Activated T-helper 1 cell treated with anti-CD3 and anti-CD28 coated beads, Interleukin-12 subunit alpha, Interleukin-12 subunit beta, Interleukin-2, Interleukin-4 antibody, amounts not matched to agents 30 ng/mL and 10 ng/mL and 1 ng/mL, durations not matched to agents 14 hours and 24 hours and 36 hours (primary cell): ENCODE results near the gene DHX34. TPM values are rescaled to one million over a fixed set of nuclear protein-coding genes. Genes with fewer than 3 reads are reported as not detected.

Experiments used
- DNase-seq: peaks from one replicate; pipeline ENCODE4 v3.0.0; 2021; ENCODE audit warnings: low spot score
- H3K27ac Mint-ChIP-seq: one replicate; pipeline ENCODE4 v1.8.0; 2021; ENCODE audit warnings: mild to moderate bottlenecking, mixed read lengths
- H3K27me3 Mint-ChIP-seq: one replicate; pipeline ENCODE4 v1.8.0; 2022; ENCODE audit warnings: mild to moderate bottlenecking, moderate library complexity, mixed read lengths; ENCODE audit not compliant: insufficient read depth
- H3K36me3 Mint-ChIP-seq: one replicate; pipeline ENCODE4 v1.8.0; 2021; ENCODE audit warnings: low read depth, mixed read lengths
- H3K4me1 Mint-ChIP-seq: one replicate; pipeline ENCODE4 v1.8.0; 2021; ENCODE audit warnings: low read depth, mixed read lengths
- H3K4me3 Mint-ChIP-seq: one replicate; pipeline ENCODE4 v1.8.0; 2021; ENCODE audit warnings: mild to moderate bottlenecking, moderate library complexity, mixed read lengths
- H3K9me3 Mint-ChIP-seq: one replicate; pipeline ENCODE4 v1.8.0; 2021; ENCODE audit warnings: mixed read lengths
- intact Hi-C: fragments of 100-400 bp; cut with micrococcal nuclease; formaldehyde crosslinking; loops from one replicate; pipeline ENCODE4 v1.15.1; 2024
- total RNA-seq: library from RNA; stranded (reverse); gene quantifications from 2 replicates; pipeline ENCODE4 v1.2.3, GENCODE V29; 2022

The DHX34 gene
- total RNA-seq, 1 donor from 2014 or later, result 31.1 TPM

GRCh38 chr19:47421844-47422395 lies 72.8 kb downstream of the DHX34 start:
- peaks cover 77% of the 10 kb centered on the region for H3K27me3 Mint-ChIP-seq
- H3K27ac Mint-ChIP-seq, result no peak overlapping the region
- no peaks in the 10 kb centered on the region for H3K9me3 Mint-ChIP-seq
- no peak for DNase-seq
- no peak overlapping the region for H3K4me3 Mint-ChIP-seq
- intact Hi-C loops, result no loop called here
- H3K36me3 Mint-ChIP-seq, result peaks cover 7% of the 10 kb centered on the region
- H3K4me1 Mint-ChIP-seq, result peaks cover 15% of the 10 kb centered on the region

GRCh38 chr19:47422417-47423163 lies 73.5 kb downstream of the DHX34 start:
- Mint-ChIP-seq H3K9me3 (no peaks in the 10 kb centered on the region), H3K36me3 (peaks cover 7% of the 10 kb centered on the region), H3K27me3 (peaks cover 70% of the 10 kb centered on the region), H3K4me3 (no peak overlapping the region), H3K4me1 (peaks cover 13% of the 10 kb centered on the region), H3K27ac (peak overlapping the region; percentile 21)
- intact Hi-C loops, result no loop called here
- DNase-seq, result no peak

- Mint-ChIP-seq H3K36me3 (peaks cover 7% of the 10 kb centered on the region), H3K4me1 (peaks cover 5% of the 10 kb centered on the region), H3K27ac (no peak overlapping the region), H3K9me3 (no peaks in the 10 kb centered on the region), H3K27me3 (peaks cover 63% of the 10 kb centered on the region), H3K4me3 (no peak overlapping the region)
- DNase-seq, result no peak
- intact Hi-C loops, result no loop called here
Measured at GRCh38 chr19:47423203-47423882, 74.2 kb downstream of the DHX34 start.

- H3K9me3 Mint-ChIP-seq, result no peaks in the 10 kb centered on the region
- no peak overlapping the region for H3K4me3 Mint-ChIP-seq
- H3K27me3 Mint-ChIP-seq, result peaks cover 39% of the 10 kb centered on the region
- H3K4me1 Mint-ChIP-seq, result peaks cover 16% of the 10 kb centered on the region
- peak; percentile 55 for DNase-seq
- intact Hi-C loops, result loop anchor here (1.0 to 2.0 kb wide), 6 partner anchors 7 to 315 kb away; partner anchors contain the start of genes DHX34 and INAFM1
- peaks cover 6% of the 10 kb centered on the region for H3K36me3 Mint-ChIP-seq
- H3K27ac Mint-ChIP-seq, result no peak overlapping the region
Measured at GRCh38 chr19:47427241-47428176, 78.4 kb downstream of the DHX34 start.

DNA sequence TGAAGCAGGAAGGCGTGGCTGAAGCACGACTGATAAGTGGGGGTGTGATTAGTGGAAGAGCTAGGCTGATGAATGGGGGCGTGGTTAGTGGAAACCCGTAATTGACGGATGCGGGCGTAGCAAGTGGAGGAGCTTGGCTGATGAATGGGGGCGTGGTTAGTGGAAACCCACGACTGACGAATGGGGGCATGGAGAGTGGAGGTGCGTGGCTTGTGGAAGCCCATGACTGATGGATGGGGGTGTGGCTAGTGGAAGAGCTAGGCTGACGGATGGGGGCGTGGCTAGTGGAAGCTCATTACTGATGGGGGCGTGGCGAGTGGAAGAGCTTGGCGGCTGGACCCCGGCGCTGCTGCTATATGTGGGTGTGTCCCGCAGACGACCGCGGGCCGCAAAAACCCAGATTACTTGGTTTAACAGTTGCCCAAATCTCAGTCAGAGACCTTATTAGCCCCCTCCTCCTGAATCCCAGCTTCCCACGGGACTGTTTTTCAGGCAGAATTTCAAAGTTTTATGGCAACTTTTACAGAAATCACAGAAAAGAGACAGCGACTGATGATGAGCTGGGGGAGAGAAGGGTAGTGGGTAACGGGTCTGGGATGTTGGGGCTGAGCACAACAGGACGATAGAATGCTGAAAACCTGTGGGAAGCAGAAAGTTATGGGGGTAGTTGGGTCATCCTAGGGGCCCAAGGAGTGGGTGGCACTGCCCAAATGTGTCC lies 79.2 kb downstream of the DHX34 start:
- Mint-ChIP-seq H3K9me3 (no peaks in the 10 kb centered on the region), H3K4me1 (peaks cover 22% of the 10 kb centered on the region), H3K27me3 (peaks cover 30% of the 10 kb centered on the region), H3K27ac (no peak overlapping the region), H3K4me3 (no peak overlapping the region), H3K36me3 (peaks cover 1% of the 10 kb centered on the region)
- peak; percentile 78 for DNase-seq
- intact Hi-C loops, result loop anchor here (1.0 to 2.0 kb wide), 5 partner anchors 8 to 314 kb away; partner anchors contain the start of genes DHX34 and INAFM1

GRCh38 chr19:47429140-47429793 lies 80.2 kb downstream of the DHX34 start:
- H3K27me3 Mint-ChIP-seq, result peaks cover 23% of the 10 kb centered on the region
- intact Hi-C loops, result loop anchor here (2.0 kb wide), 1 partner anchor 314 kb away; no protein-coding TSS in a partner anchor
- peak overlapping the region; percentile 39 for H3K4me3 Mint-ChIP-seq
- no peak for DNase-seq
- H3K36me3 Mint-ChIP-seq, result peaks cover 1% of the 10 kb centered on the region
- H3K9me3 Mint-ChIP-seq, result no peaks in the 10 kb centered on the region
- peaks cover 22% of the 10 kb centered on the region for H3K4me1 Mint-ChIP-seq
- no peak overlapping the region for H3K27ac Mint-ChIP-seq

GRCh38 chr19:47430041-47430802 lies 81.1 kb downstream of the DHX34 start:
- Mint-ChIP-seq H3K27ac (peak overlapping the region; percentile 71), H3K4me1 (peaks cover 25% of the 10 kb centered on the region), H3K36me3 (peaks cover 1% of the 10 kb centered on the region), H3K27me3 (peaks cover 20% of the 10 kb centered on the region), H3K4me3 (peak overlapping the region; percentile 39), H3K9me3 (no peaks in the 10 kb centered on the region)
- intact Hi-C loops, result no loop called here
- peak; percentile 17 for DNase-seq

DNA sequence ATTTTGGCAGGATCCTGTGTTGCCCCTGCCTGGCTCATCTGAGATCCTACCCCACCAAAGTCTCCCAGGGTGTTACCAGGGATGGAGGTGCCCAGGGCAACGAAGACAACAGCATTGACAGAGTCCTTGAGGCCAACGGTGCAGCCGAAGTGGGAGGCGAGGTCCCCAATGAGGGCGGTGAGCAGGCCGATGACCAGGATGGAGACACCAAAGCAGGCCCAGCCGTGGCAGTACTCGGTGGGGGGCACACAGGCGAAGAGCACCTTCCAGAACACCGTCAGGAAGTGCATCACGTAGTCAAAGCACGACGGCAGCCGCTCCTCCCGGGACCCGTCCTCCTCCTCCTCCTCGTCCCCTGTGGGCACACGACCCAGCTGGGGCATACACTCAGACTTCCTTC lies 83.0 kb downstream of the DHX34 start:
- no peak for DNase-seq
- no peaks in the 10 kb centered on the region for H3K9me3 Mint-ChIP-seq
- intact Hi-C loops, result no loop called here
- H3K27me3 Mint-ChIP-seq, result peaks cover 11% of the 10 kb centered on the region
- peaks cover 1% of the 10 kb centered on the region for H3K36me3 Mint-ChIP-seq
- H3K4me3 Mint-ChIP-seq, result no peak overlapping the region
- H3K4me1 Mint-ChIP-seq, result peaks cover 41% of the 10 kb centered on the region
- H3K27ac Mint-ChIP-seq, result no peak overlapping the region

Other genes starting within 250 kb of the DHX34 start
- 111 and 114 TPM in 2 replicates for gene ZC3H4, start 235.5 kb upstream of the DHX34 start, total RNA-seq
- gene SAE1, start 218.5 kb upstream of the DHX34 start, total RNA-seq, result 141 and 142 TPM in 2 replicates
- gene BBC3, start 118.1 kb upstream of the DHX34 start, total RNA-seq, result 13.8 and 15.4 TPM in 2 replicates
- 36.6 and 39.2 TPM in 2 replicates for gene CCDC9, start 92.8 kb upstream of the DHX34 start, total RNA-seq
- 9.3 and 10.2 TPM in 2 replicates for gene INAFM1, start 74.4 kb upstream of the DHX34 start, total RNA-seq
- gene C5AR1, start 39.5 kb upstream of the DHX34 start, total RNA-seq, result 1.4 and 1.5 TPM in 2 replicates
- not detected in 2 replicates for gene C5AR2, start 17.1 kb upstream of the DHX34 start, total RNA-seq
- not detected in 2 replicates for gene MEIS3, start 70.2 kb downstream of the DHX34 start, total RNA-seq
- 0.05 TPM in 1 of 2 replicates, not detected in the other for gene SLC8A2, start 122.6 kb downstream of the DHX34 start, total RNA-seq
- gene KPTN, start 134.9 kb downstream of the DHX34 start, total RNA-seq, result 9.6 and 10.8 TPM in 2 replicates
- gene NAPA, start 165.7 kb downstream of the DHX34 start, total RNA-seq, result 66.4 and 68.7 TPM in 2 replicates
- gene ZNF541, start 223.8 kb downstream of the DHX34 start, total RNA-seq, result 0.05 and 0.39 TPM in 2 replicates